Calu3 (cell line): ENCODE data around the gene DCAF4. TPM values are rescaled to one million over a fixed set of nuclear protein-coding genes. Genes with fewer than 3 reads are reported as not detected.

Source experiments
- BruUV-seq: library from RNA; stranded (reverse); fragments of 400-500 nt; replicated peaks from 2 replicates; lab custom pipeline; 2021; lab: Mats Ljungman, UMichigan
- CTCF ChIA-PET: fragments of 300-600 bp; sonication (Branson Sonifier 250); formaldehyde crosslinking; loops from one replicate; lab custom pipeline; 2022; ENCODE audit warnings: antibody characterized with exemption; lab: Charles Lee
- DNase-seq: peaks from one replicate; pipeline ENCODE4 v3.0.0; 2022
- H3K27ac Mint-ChIP-seq: one replicate; pipeline ENCODE4 v1.8.0; 2022; ENCODE audit warnings: mixed read lengths; ENCODE audit not compliant: unreplicated experiment
- H3K27me3 Mint-ChIP-seq: one replicate; pipeline ENCODE4 v1.8.0; 2022; ENCODE audit warnings: mixed read lengths; ENCODE audit not compliant: unreplicated experiment
- H3K36me3 Mint-ChIP-seq: one replicate; pipeline ENCODE4 v1.8.0; 2022; ENCODE audit warnings: mild to moderate bottlenecking, moderate library complexity, mixed read lengths; ENCODE audit not compliant: insufficient read depth, unreplicated experiment
- H3K4me1 Mint-ChIP-seq: one replicate; pipeline ENCODE4 v1.8.0; 2022; ENCODE audit warnings: mild to moderate bottlenecking, low read depth, mixed read lengths; ENCODE audit not compliant: unreplicated experiment
- H3K4me3 Mint-ChIP-seq: one replicate; pipeline ENCODE4 v1.8.0; 2022; ENCODE audit warnings: mild to moderate bottlenecking, low read depth, moderate library complexity, mixed read lengths; ENCODE audit not compliant: unreplicated experiment
- H3K9me3 Mint-ChIP-seq: one replicate; pipeline ENCODE4 v1.8.0; 2022; ENCODE audit warnings: low read depth, mixed read lengths; ENCODE audit not compliant: unreplicated experiment
- CTCF ChIP-seq: fragments of 200-600 bp; IDR thresholded peaks from one replicate; pipeline ENCODE4 v1.8.0; 2022; ENCODE audit warnings: antibody characterized with exemption; ENCODE audit not compliant: unreplicated experiment
- intact Hi-C: fragments of 100-400 bp; cut with micrococcal nuclease; formaldehyde crosslinking; loops from one replicate; pipeline ENCODE4 v1.10.0; 2022; ENCODE audit not compliant: unreplicated experiment
- total RNA-seq: library from RNA; stranded (reverse); gene quantifications from 2 replicates; pipeline ENCODE4 v1.2.3, GENCODE V29; 2022

DCAF4 gene
- total RNA-seq, 1 experiment from 2014 or later, result 20.8 TPM

GRCh38 chr14:72894323-72894622 is 32.0 kb upstream of the DCAF4 start:
- CTCF ChIA-PET, result interaction anchor here (0.6 to 1.3 kb wide), 10 partner anchors 9 to 380 kb away, joined by 3 to 6 read pairs (median 4); partner anchors contain the start of gene ZFYVE1
- peaks cover 27% of the 10 kb centered on the region for H3K36me3 Mint-ChIP-seq
- no peaks in the 10 kb centered on the region for H3K9me3 Mint-ChIP-seq
- DNase-seq, result no peak
- peaks cover 32% of the 10 kb centered on the region for H3K27me3 Mint-ChIP-seq
- H3K4me1 Mint-ChIP-seq, result no peaks in the 10 kb centered on the region
- BruUV-seq, result TSS peak; percentile 91
- peak overlapping the region; percentile 80 for H3K27ac Mint-ChIP-seq
- peak overlapping the region; percentile 84 for H3K4me3 Mint-ChIP-seq
- TF ChIP-seq CTCF, result no peak
- intact Hi-C loops, result loop anchor here (2.0 kb wide), 2 partner anchors 111 to 157 kb away; no protein-coding TSS in a partner anchor

- no peak for TF ChIP-seq CTCF
- H3K9me3 Mint-ChIP-seq, result no peaks in the 10 kb centered on the region
- H3K36me3 Mint-ChIP-seq, result peaks cover 27% of the 10 kb centered on the region
- intact Hi-C loops, result loop anchor here (2.0 kb wide), 2 partner anchors 112 to 158 kb away; no protein-coding TSS in a partner anchor
- CTCF ChIA-PET, result interaction anchor here (0.6 to 1.3 kb wide), 10 partner anchors 9 to 381 kb away, joined by 3 to 6 read pairs (median 4); partner anchors contain the start of gene ZFYVE1
- H3K27me3 Mint-ChIP-seq, result peaks cover 32% of the 10 kb centered on the region
- DNase-seq, result peak; percentile 33
- H3K4me1 Mint-ChIP-seq, result no peaks in the 10 kb centered on the region
- H3K4me3 Mint-ChIP-seq, result peak overlapping the region; percentile 84
- peak overlapping the region; percentile 80 for H3K27ac Mint-ChIP-seq
- no TSS peak for BruUV-seq
Measured at GRCh38 chr14:72894623-72895378, 31.5 kb upstream of the DCAF4 start.

GRCh38 chr14:72898448-72898847 is 27.8 kb upstream of the DCAF4 start:
- Mint-ChIP-seq H3K9me3 (no peaks in the 10 kb centered on the region), H3K4me3 (no peak overlapping the region)

GRCh38 chr14:72901361-72901760 is 24.9 kb upstream of the DCAF4 start:
- no peak for DNase-seq
- H3K27ac Mint-ChIP-seq, result no peak overlapping the region

More at GRCh38 chr14:72898448-72898847, 27.8 kb upstream of the DCAF4 start:
- intact Hi-C loops, result no loop called here
- DNase-seq, result no peak
- TF ChIP-seq CTCF, result no peak
- BruUV-seq, result no TSS peak
- no peaks in the 10 kb centered on the region for H3K27me3 Mint-ChIP-seq
- H3K4me1 Mint-ChIP-seq, result no peaks in the 10 kb centered on the region
- no peak overlapping the region for H3K27ac Mint-ChIP-seq
- CTCF ChIA-PET, result interaction anchor here (2.2 kb wide), 1 partner anchor 384 kb away, joined by 7 read pairs; no protein-coding TSS in a partner anchor
- H3K36me3 Mint-ChIP-seq, result peaks cover 16% of the 10 kb centered on the region

More at GRCh38 chr14:72901361-72901760, 24.9 kb upstream of the DCAF4 start:
- Mint-ChIP-seq H3K9me3 (no peaks in the 10 kb centered on the region), H3K36me3 (no peaks in the 10 kb centered on the region), H3K4me3 (no peak overlapping the region), H3K27me3 (no peaks in the 10 kb centered on the region), H3K4me1 (peaks cover 11% of the 10 kb centered on the region)
- no peak for TF ChIP-seq CTCF
- intact Hi-C loops, result no loop called here
- BruUV-seq, result no TSS peak
- CTCF ChIA-PET, result no interaction called here
